GM21515 (cell line): ENCODE measurements around the gene ATRX.
A peak's percentile ranks its signal among the peaks of the same experiment; 100 is the strongest.
"Not testable (repeated sequence)": the region's sequence is repeated elsewhere in the genome, so short reads cannot be mapped to it uniquely, and the experiment has no call there.

Experiments
- ATAC-seq: cut with Tn5 transposase; IDR thresholded peaks from one replicate; pipeline ENCODE4 v1.9.1; 2021; ENCODE audit not compliant: unreplicated experiment

ATRX gene, protein sequence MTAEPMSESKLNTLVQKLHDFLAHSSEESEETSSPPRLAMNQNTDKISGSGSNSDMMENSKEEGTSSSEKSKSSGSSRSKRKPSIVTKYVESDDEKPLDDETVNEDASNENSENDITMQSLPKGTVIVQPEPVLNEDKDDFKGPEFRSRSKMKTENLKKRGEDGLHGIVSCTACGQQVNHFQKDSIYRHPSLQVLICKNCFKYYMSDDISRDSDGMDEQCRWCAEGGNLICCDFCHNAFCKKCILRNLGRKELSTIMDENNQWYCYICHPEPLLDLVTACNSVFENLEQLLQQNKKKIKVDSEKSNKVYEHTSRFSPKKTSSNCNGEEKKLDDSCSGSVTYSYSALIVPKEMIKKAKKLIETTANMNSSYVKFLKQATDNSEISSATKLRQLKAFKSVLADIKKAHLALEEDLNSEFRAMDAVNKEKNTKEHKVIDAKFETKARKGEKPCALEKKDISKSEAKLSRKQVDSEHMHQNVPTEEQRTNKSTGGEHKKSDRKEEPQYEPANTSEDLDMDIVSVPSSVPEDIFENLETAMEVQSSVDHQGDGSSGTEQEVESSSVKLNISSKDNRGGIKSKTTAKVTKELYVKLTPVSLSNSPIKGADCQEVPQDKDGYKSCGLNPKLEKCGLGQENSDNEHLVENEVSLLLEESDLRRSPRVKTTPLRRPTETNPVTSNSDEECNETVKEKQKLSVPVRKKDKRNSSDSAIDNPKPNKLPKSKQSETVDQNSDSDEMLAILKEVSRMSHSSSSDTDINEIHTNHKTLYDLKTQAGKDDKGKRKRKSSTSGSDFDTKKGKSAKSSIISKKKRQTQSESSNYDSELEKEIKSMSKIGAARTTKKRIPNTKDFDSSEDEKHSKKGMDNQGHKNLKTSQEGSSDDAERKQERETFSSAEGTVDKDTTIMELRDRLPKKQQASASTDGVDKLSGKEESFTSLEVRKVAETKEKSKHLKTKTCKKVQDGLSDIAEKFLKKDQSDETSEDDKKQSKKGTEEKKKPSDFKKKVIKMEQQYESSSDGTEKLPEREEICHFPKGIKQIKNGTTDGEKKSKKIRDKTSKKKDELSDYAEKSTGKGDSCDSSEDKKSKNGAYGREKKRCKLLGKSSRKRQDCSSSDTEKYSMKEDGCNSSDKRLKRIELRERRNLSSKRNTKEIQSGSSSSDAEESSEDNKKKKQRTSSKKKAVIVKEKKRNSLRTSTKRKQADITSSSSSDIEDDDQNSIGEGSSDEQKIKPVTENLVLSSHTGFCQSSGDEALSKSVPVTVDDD (N-terminal part only)

DNA sequence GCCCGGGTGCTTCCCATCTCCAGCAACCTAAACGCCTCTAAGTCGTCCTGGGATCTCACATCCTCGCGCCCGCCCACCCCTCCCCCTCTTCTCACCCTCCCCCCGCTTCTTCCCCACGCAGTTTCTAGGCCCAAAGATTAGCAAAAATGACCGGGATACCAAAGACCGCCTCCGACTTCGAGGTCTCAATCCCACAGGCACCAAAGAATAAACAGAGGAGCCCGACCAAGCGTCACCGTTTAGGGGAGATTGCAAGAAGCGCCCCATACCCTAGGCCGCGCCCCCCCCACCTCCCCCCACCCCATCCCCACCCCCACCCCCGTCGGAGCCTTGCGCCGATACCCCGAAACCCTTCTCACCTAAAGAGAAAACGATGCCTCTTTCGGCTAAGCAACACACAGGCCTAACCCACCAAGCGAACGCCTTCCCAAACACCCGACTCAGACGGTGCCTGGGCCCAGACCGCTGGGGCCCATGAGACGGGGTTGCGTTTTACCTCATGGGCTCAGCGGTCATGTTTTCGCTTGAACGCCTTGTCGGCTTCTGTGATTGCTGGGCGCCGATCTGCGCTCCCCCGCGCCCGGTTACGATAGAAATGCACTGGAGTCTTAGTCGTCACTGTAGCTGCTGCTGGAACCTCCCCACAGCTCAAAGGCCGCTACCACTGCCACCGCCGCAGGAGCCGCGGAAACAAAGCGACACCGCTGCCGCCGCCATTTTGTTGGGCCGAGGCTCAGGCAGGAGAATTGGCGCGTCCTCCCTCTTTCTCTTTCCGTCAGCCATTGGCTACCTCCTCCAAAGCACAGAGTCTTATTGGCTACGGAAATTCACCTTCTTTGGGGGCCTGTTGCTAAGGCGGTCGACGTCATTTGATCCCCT, at the start of gene ATRX:
TSS of gene ATRX (minus strand) at position 731 of the 879 bp plus-strand sequence. CDS start at position 516, 215 bp downstream.
- ATAC-seq = peak; percentile 96

DNA sequence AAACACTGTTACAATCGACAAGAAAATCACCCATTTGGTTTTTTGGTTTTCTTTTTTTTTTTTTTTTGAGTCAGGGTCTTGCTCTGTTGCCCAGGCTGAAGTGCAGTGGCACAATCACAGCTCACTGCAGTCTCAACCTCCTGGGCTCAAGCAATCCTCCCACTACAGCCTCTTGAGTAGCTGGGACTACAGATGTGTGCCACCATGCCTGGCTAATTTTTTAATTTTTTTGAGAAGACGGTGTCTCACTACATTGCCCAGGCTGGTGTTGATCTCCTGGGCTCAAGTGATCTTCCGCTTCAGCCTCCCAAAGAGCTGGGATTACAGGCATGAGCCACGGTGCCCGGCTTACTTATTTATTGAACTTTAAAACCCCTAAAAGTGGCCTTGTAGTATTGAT, 45.5 kb upstream of the ATRX start:
- ATAC-seq = not testable (repeated sequence)

DNA sequence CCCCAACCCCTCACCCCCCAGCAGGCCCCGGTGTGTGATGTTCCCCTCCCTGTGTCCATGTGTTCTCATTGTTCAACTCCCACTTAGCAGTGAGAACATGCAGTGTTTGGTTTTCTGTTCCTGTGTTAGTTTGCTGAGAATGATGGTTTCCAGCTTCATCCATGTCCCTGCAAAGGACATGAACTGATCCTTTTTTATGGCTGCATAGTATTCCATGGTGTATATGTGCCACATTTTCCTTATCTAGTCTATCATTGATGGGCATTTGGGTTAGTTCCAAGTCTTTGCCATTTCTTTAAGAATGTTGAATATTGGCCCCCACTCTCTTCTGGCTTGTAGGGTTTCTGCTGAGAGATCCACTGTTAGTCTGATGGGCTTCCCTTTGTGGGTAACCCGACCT, 36.0 kb upstream of the ATRX start:
- ATAC-seq = not testable (repeated sequence)

DNA sequence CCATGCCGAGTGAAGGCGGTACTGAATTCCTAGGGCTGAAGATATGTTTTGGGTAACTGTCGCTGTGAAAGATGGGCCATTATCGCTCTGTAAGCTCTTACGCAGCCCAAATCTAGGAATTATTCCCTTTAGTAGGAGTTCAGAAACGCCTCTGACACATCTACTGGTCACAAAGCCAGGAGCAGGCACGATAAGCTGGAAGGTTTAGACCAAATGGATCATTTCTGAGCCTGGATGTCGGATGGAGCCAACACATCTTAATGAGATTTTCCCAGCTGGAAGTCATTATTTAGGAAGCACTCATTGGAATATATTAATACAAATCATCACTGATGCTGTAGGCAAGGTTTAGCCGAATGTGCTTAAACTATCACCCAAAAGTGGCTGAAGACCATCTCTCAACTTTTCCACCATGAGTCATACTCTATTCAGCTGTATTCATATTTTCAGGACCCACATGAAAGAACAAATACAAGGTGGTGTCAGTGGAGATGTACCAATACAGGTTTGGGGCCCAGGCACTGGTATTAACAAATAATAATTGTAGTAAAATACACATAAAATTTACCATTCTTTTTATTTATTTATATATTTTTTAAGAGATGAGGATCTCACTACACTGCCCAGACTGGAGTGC, 34.2 kb upstream of the ATRX start:
- no peak for ATAC-seq

DNA sequence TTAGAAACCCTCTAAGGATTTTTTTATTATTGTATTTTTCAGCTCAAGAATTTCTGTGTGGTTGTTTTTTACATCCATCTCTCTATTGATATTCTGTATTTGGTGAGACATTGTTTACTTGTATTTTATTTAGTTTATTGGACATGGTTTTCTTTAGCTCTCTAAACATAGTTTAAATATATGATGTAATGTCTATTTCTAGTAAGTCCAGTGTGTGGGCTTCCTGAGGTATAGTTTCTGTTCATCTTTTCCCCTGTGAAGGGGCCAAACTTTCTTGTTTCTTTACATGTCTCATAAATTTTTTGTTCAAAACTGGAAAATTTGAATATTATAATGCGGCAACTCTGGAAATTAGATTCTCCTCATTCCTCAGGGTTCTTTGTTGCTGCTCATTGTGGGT, 28.2 kb upstream of the ATRX start:
- ATAC-seq = no peak

DNA sequence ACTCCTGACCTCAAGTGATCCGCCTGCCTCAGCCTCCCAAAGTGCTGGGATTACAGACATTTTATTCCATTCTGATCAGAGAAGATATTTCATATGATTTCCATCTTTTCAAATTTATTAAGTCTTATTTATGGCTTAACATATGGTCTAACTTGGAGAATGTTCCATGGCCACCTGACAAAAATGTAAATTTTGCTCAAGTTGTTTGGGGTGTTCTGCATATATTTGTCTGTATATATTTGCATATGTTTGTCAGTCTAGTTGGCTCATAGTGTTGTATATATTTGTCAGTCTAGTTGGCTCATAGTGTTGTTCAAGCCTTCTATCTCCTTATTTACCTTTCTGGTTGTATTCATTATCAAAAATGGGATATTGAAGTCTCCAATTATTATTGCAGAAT, 16.2 kb upstream of the ATRX start:
- no peak for ATAC-seq

DNA sequence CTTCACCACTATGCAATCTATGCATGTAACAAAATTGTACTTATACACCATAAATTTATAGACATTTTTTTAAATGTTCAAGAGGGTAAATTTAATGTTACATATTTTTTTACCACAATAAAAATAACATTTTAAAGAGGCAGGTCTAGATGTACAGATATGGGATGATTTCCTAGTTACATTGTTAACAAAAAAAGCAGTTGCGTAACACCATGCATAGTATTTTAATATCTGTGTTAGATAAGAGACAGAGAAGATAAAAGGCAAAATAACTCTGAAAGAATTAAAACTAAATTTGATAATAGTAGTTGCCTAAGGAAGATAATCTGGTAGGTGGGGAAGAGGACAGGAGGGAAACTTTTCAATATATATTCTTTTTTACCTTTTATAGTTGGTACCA, 9.1 kb upstream of the ATRX start:
- ATAC-seq = no peak

DNA sequence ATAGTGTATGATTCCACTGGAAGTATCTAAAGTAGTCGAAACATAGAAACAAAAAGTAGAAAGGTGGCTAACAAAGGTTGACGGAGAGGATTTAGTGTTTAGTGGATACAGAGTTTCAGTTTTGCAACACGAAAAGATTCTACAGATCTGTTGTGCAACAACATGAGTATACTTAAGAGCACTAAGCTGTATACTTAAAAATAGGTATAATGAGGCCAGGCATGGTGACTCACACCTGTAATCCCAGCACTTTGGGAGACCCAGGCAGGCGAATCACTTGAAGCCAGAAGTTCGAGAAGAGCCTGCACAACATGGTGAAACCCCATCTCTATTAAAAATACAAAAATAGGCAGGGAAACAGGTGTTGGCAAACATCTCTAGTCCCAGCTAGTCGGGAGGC, 7.9 kb upstream of the ATRX start:
- ATAC-seq = no peak

DNA sequence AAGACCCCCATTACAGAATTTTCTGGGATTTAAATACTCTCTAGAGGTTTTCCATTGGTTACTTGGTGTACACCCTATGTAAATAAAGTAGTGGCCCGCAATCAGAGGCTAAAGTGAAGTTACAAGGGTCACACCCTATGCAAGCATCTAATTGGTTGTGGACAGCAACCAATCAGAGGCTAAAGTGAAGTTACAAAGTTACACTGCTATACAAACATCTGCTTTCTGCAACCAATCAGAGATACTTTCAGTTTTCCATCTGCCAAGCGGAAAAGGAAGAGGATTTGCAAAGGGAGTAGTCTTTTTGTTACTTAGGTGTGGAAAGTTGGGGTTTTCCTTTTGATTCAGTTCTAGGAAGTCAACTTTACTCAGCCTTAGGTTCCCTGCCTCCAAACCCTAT, 2.0 kb upstream of the ATRX start:
- no peak for ATAC-seq

DNA sequence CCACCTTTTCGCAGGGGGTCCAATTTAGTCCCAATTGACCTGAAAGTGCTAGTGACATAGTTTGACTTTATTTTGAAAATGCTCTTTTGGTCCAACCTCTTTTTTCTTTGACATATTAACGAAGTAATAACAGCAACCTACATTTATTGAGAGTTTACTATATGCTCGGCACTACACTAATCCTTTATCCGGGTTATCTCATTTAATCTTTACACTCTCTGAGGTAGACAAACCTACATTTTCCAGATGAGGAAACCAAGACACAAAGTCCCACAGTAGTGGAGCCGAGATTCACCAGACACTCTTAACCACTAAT, 307 bp upstream of the ATRX start:
- peak; percentile 16 for ATAC-seq

DNA sequence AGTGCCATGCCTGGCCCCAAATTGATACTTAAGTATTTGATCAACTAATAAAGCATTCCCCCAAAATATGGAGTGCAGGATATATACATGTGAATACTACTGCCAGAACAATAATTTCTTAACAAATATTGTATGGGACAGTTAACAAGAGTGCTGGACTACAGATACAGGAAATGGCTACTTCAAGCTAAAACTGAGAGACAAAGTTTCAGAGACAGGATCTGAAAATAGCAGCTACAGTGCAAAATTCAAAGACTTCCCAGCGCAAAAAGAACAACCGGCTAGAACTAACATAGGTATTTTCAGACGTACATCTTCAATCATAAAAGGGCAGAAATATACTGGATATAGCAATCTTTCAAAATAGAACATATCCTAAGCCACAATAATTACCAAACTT, 6.3 kb downstream of the ATRX start:
- ATAC-seq = no peak

DNA sequence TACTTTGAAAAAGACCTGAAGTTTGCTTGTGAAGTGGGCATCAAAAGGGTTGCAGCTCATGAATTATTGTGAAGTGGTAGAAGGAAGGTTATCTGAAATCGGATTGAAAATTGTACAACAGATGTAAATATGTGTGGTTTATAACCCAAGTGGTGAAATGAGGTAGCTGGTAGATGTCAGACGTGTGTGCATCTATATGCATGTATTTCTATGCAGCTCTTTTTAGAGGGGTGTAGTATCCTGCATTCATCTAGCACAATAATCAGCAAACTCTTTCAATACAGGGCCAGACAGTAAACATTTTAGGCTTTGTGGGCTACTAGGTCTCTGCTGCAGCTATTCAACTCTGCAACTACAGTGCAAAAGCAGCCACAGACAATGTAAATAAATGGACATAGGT, 9.4 kb downstream of the ATRX start:
- no peak for ATAC-seq

DNA sequence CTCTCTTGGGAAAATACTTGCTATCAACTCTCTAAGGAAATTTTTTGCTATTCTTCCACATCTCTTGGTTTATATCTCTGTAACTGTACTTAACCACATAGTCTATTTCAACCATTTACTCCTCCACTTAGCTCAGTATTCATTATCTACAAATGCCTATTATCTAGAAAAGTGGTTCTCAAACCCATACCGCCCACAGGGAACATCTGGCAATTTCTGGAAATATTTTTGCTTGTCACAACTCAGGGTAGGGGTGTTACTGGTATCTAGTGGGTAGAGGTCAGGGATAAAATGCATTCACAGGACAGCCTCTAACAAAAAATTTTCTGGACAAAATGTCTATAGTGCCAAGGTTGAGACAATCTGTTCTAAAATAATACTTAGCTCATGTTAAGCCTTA, 14.4 kb downstream of the ATRX start:
- ATAC-seq = no peak

DNA sequence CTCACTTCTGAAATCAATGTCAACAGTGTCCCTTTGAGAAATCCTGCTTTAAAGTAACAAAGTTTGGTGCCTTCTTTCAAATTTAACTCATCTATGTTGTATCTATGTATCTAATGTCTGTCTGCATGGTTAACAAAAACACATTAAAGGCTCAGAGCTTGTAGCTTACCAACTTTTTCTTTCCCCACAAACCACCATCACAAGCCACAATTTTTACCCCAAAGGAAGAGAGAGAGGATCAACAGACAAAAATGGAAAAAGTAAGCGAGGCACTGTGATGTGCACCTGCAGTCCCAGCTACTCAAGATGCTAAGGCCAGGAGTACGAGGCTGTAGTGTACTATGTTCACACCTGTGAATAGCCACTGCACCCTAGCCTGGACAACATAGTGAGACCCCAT, 17.2 kb downstream of the ATRX start:
- ATAC-seq = no peak

DNA sequence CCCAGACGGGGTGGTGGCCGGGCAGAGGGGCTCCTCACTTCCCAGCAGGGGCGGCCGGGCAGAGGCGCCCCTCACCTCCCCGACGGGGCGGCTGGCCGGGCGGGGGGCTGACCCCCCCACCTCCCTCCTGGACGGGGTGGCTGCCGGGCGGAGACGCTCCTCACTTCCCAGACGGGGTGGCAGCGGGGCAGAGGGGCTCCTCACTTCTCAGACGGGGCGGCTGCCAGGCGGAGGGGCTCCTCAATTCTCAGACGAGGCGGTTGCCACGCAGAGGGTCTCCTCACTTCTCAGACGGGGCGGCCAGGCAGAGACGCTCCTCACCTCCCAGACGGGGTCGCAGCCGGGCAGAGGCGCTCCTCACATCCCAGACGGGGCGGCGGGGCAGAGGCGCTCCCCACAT, 19.8 kb downstream of the ATRX start:
- not testable (repeated sequence) for ATAC-seq

DNA sequence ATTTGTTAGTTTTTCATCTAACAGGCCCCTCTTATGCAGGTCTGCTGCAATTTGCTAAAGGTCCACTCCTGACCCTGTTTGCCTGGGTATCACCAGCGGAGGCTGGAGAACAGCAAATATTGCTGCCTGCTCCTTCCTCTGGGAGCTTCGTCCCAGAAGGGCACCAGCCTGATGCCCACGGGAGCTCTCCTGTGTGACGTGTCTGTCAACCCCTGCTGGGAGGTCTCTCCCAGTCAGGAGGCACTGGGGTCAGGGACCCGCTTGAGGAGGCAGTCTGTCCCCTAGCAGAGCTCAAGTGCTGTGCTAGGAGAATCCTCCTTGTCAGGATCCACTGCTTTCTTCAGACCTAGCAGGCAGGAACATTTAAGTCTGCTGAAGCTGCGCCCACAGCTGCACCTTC, 30.5 kb downstream of the ATRX start:
- ATAC-seq = no peak

DNA sequence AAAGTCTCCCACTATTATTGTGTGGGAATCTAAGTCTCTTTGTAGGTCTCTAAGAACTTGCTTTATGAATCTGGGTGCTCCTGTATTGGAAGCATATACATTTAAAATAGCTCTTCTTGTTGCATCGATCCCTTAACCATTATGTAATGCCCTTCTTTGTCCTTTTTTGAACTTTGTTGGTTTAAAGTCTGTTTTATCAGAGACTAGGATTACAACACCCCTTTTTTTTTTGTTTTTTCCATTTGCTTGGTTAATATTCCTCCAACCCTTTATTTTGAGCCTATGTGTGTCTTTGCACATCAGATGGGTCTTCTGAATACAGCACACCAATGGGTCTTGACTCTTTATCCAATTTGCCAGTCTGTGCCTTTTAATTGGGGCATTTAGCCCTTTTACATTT, 32.1 kb downstream of the ATRX start:
- ATAC-seq = not testable (repeated sequence)

DNA sequence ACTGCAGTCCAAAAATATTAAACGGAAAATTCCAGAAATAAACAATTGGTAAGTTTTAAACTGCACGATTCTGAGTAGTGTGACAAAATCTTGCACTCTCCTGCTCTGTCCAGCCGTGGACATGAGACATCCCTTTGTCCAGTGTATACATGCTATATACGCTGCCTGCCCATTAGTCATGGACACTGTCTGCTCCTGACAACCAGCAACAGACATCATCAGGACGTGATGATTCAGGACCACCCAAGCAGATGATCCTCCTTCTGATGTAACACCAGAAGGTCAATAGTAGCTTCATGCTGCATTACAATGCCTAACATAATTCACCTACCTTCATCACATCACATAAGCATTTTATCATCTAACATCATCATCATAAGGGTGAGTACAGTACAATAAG, 36.3 kb downstream of the ATRX start:
- ATAC-seq = no peak

DNA sequence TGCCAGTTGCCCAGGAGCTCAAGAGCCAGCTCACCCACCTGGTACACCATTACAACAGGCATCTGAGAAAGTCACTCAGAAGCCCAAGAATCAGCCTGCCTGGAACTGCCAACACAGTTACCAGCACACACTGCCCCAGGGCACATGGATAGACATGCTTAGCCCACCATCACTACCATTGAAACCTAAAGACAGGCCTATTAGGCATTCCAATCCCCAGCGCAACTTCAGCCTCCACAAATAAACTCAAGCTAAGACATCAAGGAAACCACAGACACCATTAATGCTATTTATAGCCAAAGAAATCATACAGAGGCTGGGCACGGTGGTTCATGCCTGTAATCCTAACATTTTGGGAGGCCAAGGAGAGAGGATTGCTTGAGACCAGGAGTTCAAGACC, 42.3 kb downstream of the ATRX start:
- ATAC-seq = no peak
